OCI-LY3 (cell line): Measurements from ENCODE around the gene GBP7.

Experiments
- EZH2phosphoT487 ChIP-seq: fragments of 200-600 bp; shearing (Covaris generic); IDR thresholded peaks from 2 replicates; pipeline ENCODE4 v1.6.1; 2018; ENCODE audit warnings: antibody characterized with exemption, mixed run types, low read depth
- TF ChIP-seq, protein P1 (sequence below): fragments of 200-600, 300-600 bp; sonication (generic); IDR thresholded peaks from 2 replicates; pipeline ENCODE4 v1.5.1; 2014; ENCODE audit warnings: antibody characterized with exemption, low read length, low read depth

- TF ChIP-seq, protein P1, sequence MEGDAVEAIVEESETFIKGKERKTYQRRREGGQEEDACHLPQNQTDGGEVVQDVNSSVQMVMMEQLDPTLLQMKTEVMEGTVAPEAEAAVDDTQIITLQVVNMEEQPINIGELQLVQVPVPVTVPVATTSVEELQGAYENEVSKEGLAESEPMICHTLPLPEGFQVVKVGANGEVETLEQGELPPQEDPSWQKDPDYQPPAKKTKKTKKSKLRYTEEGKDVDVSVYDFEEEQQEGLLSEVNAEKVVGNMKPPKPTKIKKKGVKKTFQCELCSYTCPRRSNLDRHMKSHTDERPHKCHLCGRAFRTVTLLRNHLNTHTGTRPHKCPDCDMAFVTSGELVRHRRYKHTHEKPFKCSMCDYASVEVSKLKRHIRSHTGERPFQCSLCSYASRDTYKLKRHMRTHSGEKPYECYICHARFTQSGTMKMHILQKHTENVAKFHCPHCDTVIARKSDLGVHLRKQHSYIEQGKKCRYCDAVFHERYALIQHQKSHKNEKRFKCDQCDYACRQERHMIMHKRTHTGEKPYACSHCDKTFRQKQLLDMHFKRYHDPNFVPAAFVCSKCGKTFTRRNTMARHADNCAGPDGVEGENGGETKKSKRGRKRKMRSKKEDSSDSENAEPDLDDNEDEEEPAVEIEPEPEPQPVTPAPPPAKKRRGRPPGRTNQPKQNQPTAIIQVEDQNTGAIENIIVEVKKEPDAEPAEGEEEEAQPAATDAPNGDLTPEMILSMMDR = no peak
- TF ChIP-seq EZH2phosphoT487 = no peak
Observed at GRCh38 chr1:89169166-89169565, 6.6 kb downstream of the GBP7 start.
